Ishikawa (cell line): Measurements from ENCODE around the gene EML1.

ENCODE experiments used
- CEBPB ChIP-seq: IDR thresholded peaks from 2 replicates; pipeline ENCODE4 v1.6.1; 2012
- CREB1 ChIP-seq: IDR thresholded peaks from 2 replicates; pipeline ENCODE4 v1.6.1; 2012; ENCODE audit warnings: low read depth
- EP300 ChIP-seq: IDR thresholded peaks from 2 replicates; pipeline ENCODE4 v1.6.1; 2012; ENCODE audit warnings: borderline replicate concordance
- MAX ChIP-seq: IDR thresholded peaks from 2 replicates; pipeline ENCODE4 v1.6.1; 2012
- NFIC ChIP-seq: IDR thresholded peaks from 2 replicates; pipeline ENCODE4 v1.6.1; 2012
- TCF12 ChIP-seq: IDR thresholded peaks from 2 replicates; pipeline ENCODE4 v1.6.1; 2012; ENCODE audit warnings: low read depth
- TEAD4 ChIP-seq: IDR thresholded peaks from 2 replicates; pipeline ENCODE4 v1.6.1; 2012
- YY1 ChIP-seq: IDR thresholded peaks from 2 replicates; pipeline ENCODE4 v1.6.1; 2012; ENCODE audit warnings: low read depth
- ZBTB7A ChIP-seq: IDR thresholded peaks from 2 replicates; pipeline ENCODE4 v1.6.1; 2012; ENCODE audit warnings: low read depth
- TF ChIP-seq, protein P1 (sequence below): IDR thresholded peaks from 2 replicates; pipeline ENCODE4 v1.6.1; 2012

GRCh38 chr14:99842141-99842540 is 48.9 kb downstream of the EML1 start:
- TF ChIP-seq CREB1 (no peak), EP300 (no peak), ZBTB7A (no peak), TEAD4 (no peak), NFIC (no peak), CEBPB (no peak), YY1 (no peak), TCF12 (no peak), MAX (no peak)
- TF ChIP-seq, protein P1, sequence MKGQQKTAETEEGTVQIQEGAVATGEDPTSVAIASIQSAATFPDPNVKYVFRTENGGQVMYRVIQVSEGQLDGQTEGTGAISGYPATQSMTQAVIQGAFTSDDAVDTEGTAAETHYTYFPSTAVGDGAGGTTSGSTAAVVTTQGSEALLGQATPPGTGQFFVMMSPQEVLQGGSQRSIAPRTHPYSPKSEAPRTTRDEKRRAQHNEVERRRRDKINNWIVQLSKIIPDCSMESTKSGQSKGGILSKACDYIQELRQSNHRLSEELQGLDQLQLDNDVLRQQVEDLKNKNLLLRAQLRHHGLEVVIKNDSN = no peak
